Breast epithelium (tissue), 4 donors: ENCODE results near the gene SETBP1. TPM values are rescaled to one million over a fixed set of nuclear protein-coding genes. Genes with fewer than 3 reads are reported as not detected.

Source experiments
- DNase-seq, 2 donors: peaks; one replicate each; pipeline ENCODE4 v3.0.0-alpha.2; 2019; ENCODE audit warnings: low spot score in 2 of 2
- H3K27ac ChIP-seq, 2 donors: fragments of 200-600 bp; sonication (generic) in 1 of 2; one replicate each; pipeline ENCODE4 v1.5.1; 2016 to 2019; ENCODE audit warnings: mild to moderate bottlenecking in 1 of 2
- H3K27me3 ChIP-seq, 2 donors: fragments of 200-600 bp; sonication (generic) in 1 of 2; one replicate each; pipeline versions ENCODE4 v1.5.1 to v1.6.0; 2017 to 2019; ENCODE audit warnings: control low read depth in 1 of 2, mild to moderate bottlenecking in 1 of 2
- H3K36me3 ChIP-seq: fragments of 200-600 bp; one replicate; pipeline ENCODE4 v1.5.1; 2019
- H3K4me1 ChIP-seq, 2 donors: fragments of 200-600 bp; sonication (generic); one replicate each; pipeline ENCODE4 v1.5.1; 2016 to 2019; ENCODE audit warnings: control low read depth in 1 of 2
- H3K4me3 ChIP-seq, 3 donors: fragments of 200-600 bp; sonication (generic); 1 replicate in 2 of 3; 2 replicates in 1 of 3; pipeline ENCODE4 v1.5.1; 2016 to 2019; ENCODE audit warnings: mild to moderate bottlenecking in 3 of 3, moderate library complexity in 2 of 3
- H3K9me3 ChIP-seq, 2 donors: fragments of 200-600 bp; sonication (generic) in 1 of 2; one replicate each; pipeline ENCODE4 v1.5.1; 2016 to 2019; ENCODE audit warnings: control low read depth in 1 of 2
- POLR2A ChIP-seq: fragments of 450-650 bp; IDR thresholded peaks from one replicate; pipeline ENCODE4 v1.6.1; 2016; ENCODE audit warnings: antibody characterized with exemption, mild to moderate bottlenecking, moderate library complexity
- POLR2AphosphoS5 ChIP-seq, 3 donors: sonication (generic); formaldehyde crosslinking; IDR thresholded peaks; one replicate each; pipeline ENCODE4 v1.6.1; 2017; ENCODE audit warnings: antibody characterized with exemption in 3 of 3
- intact Hi-C: fragments of 100-400 bp; cut with DNase I; formaldehyde crosslinking; loops from one replicate; pipeline ENCODE4 v1.15.1; 2023; ENCODE audit warnings: low total_unique reads
- total RNA-seq, 3 donors: library from RNA; depleted of rRNA; stranded (reverse); fragments of >200 nt; gene quantifications; one replicate each; pipeline ENCODE4 v1.1.0, GENCODE V29; 2016
- TF ChIP-seq, protein P1 (sequence below), 3 donors: fragments of 450-650 bp; IDR thresholded peaks; one replicate each; pipeline ENCODE4 v1.5.1; 2016 to 2017; ENCODE audit warnings: antibody characterized with exemption in 3 of 3, mild to moderate bottlenecking in 3 of 3, moderate library complexity in 3 of 3

The SETBP1 gene
- total RNA-seq, 3 donors from 2014 or later = 26.2 to 40.1 (median 37.0) TPM

DNA sequence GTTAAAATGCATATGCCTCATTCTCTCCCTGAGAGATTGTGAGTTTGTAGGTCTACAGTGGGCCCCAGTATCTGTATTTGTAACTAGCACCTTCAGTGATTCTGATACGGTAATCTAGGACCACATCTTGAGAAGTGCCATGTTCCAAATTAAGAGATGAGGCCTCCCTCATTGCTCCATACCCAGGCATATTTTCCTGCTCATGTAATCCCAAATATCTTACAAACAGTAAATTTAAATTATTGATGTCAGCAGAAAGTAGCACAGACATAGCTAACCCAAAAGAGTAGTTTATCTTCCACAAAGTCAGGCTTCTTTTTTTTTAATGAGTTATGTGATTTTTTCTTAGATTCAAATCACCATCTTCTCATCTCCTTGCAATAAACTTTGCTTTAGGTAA is 263.8 kb downstream of the SETBP1 start:
- Histone ChIP-seq H3K27me3 (no peaks in the 10 kb centered on the region), H3K4me3 (no peak overlapping the region), H3K36me3 (no peaks in the 10 kb centered on the region), H3K9me3 (no peaks in the 10 kb centered on the region), H3K4me1 (no peaks in the 10 kb centered on the region), H3K27ac (peak overlapping the region in 1 of 2 donors; percentile 9)
- no peak for TF ChIP-seq POLR2AphosphoS5 (IDR thresholded peaks at IDR 0.05)
- TF ChIP-seq POLR2A = no peak
- TF ChIP-seq, protein P1, sequence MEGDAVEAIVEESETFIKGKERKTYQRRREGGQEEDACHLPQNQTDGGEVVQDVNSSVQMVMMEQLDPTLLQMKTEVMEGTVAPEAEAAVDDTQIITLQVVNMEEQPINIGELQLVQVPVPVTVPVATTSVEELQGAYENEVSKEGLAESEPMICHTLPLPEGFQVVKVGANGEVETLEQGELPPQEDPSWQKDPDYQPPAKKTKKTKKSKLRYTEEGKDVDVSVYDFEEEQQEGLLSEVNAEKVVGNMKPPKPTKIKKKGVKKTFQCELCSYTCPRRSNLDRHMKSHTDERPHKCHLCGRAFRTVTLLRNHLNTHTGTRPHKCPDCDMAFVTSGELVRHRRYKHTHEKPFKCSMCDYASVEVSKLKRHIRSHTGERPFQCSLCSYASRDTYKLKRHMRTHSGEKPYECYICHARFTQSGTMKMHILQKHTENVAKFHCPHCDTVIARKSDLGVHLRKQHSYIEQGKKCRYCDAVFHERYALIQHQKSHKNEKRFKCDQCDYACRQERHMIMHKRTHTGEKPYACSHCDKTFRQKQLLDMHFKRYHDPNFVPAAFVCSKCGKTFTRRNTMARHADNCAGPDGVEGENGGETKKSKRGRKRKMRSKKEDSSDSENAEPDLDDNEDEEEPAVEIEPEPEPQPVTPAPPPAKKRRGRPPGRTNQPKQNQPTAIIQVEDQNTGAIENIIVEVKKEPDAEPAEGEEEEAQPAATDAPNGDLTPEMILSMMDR (IDR thresholded peaks at IDR 0.05) = no peak
- intact Hi-C loops = no loop called here
- no peak for DNase-seq

DNA sequence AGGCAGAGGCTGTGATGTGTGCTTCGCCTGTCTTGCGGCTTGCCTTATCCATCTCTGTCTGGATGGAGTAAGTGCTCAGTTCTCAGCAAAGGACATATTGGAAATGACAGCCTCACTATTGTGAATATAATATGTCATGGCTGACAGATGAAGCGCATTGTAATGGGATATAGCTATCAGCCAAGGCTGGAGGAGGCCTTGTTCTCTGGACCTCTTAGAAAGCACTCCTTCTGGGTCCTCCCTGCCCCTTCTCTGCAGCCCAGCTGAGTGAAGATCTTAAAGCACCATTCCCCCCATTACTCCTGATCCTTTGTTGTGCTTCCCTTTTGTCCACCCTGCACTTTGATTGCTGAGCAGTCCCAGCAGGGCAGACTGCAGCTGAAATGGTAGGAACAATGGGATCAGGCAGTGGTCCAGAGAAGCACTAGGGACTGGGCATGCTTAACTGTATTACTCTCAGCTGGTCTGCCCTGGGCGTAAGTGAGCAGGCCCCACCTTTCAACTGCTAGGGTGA is 265.3 kb downstream of the SETBP1 start:
- Histone ChIP-seq H3K4me3 (no peak overlapping the region), H3K27ac (no peak overlapping the region), H3K9me3 (no peaks in the 10 kb centered on the region), H3K4me1 (no peaks in the 10 kb centered on the region), H3K36me3 (no peaks in the 10 kb centered on the region), H3K27me3 (no peaks in the 10 kb centered on the region)
- no peak for DNase-seq
- TF ChIP-seq, protein P1 (IDR thresholded peaks at IDR 0.05) = no peak
- TF ChIP-seq POLR2AphosphoS5 (IDR thresholded peaks at IDR 0.05) (no peak), POLR2A (no peak)
- intact Hi-C loops = no loop called here

DNA sequence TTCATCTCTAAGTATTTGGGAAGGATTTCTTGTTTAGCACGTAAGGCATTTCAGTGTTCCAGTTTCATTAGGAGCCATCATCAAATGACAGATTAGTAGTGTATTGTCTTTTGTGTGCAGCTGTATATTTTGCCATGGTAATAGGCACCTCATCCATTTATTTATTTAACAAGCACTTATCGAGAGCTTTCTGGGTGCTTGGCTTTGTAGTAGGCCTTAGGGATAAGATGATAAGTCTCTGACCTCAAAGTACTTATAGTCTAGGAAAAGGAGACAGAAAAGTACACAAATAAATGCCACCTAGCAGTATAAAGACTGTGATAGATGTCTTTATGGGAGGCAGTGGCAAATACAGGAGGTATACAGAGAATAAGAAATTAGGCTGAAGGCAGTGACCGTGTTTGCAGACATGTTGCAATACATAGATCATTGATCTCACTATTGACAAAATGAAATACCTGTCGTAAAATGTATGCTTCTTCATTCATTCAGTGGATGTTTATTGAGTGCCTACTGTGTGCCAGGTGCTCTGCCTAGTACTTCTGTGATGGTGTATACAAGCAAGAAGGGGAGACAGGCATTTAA is 265.9 kb downstream of the SETBP1 start:
- no peak for DNase-seq
- Histone ChIP-seq H3K4me1 (no peaks in the 10 kb centered on the region), H3K36me3 (no peaks in the 10 kb centered on the region), H3K27ac (no peak overlapping the region), H3K27me3 (no peaks in the 10 kb centered on the region), H3K4me3 (no peak overlapping the region), H3K9me3 (no peaks in the 10 kb centered on the region)
- TF ChIP-seq POLR2A (no peak), POLR2AphosphoS5 (IDR thresholded peaks at IDR 0.05) (no peak)
- TF ChIP-seq, protein P1 (IDR thresholded peaks at IDR 0.05) = no peak
- intact Hi-C loops = no loop called here

DNA sequence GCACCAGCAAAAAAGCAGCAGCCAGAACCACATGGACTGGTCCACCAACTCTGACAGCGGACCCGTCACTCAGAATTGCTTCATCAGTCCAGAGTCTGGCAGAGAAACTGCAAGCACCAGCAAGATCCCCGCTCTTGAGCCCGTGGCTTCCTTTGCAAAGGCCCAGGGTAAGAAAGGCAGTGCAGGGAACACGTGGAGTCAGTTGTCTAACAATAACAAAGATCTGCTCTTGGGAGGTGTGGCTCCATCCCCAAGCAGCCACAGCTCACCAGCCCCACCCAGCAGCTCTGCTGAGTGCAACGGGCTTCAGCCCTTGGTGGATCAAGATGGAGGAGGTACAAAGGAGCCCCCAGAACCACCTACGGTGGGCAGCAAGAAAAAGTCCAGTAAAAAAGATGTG is 269.3 kb downstream of the SETBP1 start:
- intact Hi-C loops = no loop called here
- no peak for DNase-seq
- H3K9me3 ChIP-seq = no peaks in the 10 kb centered on the region
- H3K4me1 ChIP-seq = no peaks in the 10 kb centered on the region
- H3K4me3 ChIP-seq = no peak overlapping the region
- TF ChIP-seq, protein P1 (IDR thresholded peaks at IDR 0.05) = no peak
- no peak for TF ChIP-seq POLR2A
- TF ChIP-seq POLR2AphosphoS5 (IDR thresholded peaks at IDR 0.05) = no peak
- no peaks in the 10 kb centered on the region for H3K36me3 ChIP-seq
- H3K27me3 ChIP-seq = no peaks in the 10 kb centered on the region
- H3K27ac ChIP-seq = no peak overlapping the region

DNA sequence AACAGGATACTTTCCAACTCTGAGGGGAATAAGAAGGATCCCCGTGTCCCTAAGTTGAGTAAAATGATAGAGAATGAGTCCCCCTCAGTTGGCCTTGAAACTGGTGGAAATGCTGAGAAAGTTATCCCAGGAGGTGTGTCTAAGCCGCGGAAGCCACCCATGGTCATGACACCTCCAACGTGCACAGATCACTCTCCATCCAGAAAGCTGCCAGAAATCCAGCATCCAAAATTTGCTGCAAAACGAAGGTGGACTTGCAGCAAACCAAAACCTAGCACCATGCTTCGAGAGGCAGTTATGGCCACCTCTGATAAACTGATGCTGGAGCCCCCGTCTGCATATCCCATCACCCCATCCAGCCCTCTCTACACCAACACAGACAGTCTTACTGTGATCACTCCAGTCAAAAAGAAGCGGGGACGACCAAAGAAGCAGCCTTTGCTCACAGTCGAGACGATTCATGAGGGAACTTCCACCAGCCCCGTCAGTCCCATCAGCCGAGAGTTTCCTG is 270.1 kb downstream of the SETBP1 start:
- no peaks in the 10 kb centered on the region for H3K9me3 ChIP-seq
- no peaks in the 10 kb centered on the region for H3K4me1 ChIP-seq
- intact Hi-C loops = no loop called here
- no peak for TF ChIP-seq POLR2A
- TF ChIP-seq, protein P1 (IDR thresholded peaks at IDR 0.05) = no peak
- TF ChIP-seq POLR2AphosphoS5 (IDR thresholded peaks at IDR 0.05) = no peak
- H3K4me3 ChIP-seq = no peak overlapping the region
- H3K27ac ChIP-seq = no peak overlapping the region
- no peaks in the 10 kb centered on the region for H3K27me3 ChIP-seq
- no peak for DNase-seq
- no peaks in the 10 kb centered on the region for H3K36me3 ChIP-seq
